T1000 (cell line): ENCODE data around the gene AFF1.
"Not testable (repeated sequence)": the region's sequence is repeated elsewhere in the genome, so short reads cannot be mapped to it uniquely, and the experiment has no call there.

ENCODE experiments used
- DNase-seq: peaks from one replicate; lab custom pipeline; 2025; ENCODE audit warnings: mixed read lengths; lab: John Stamatoyannopoulos, UW

Gene AFF1

DNA sequence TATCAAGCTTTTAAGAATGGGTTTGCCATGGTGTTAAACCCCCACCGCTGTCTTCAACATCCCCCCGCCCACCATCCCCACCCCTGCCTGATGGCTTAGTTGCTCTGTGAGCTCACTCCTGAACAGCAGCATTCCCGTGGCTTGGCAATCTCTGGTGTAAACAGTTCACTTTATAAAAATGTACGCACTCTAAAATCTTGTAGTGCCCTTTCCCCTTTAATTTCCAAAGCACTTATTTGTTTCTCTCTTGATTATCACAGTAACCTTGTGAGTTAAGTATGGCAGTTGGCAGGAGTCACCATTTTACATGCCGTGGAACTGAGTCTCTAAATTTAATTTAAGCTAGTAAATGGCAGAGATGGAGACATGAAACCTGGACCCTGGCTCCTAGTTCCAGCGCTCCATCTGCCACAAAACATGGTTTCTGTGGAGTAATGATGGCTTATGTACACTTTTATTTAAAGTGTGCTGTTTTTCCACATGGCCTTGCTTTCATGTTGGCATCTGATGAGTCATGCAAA, 123.1 kb downstream of the AFF1 start:
- DNase-seq = no peak

DNA sequence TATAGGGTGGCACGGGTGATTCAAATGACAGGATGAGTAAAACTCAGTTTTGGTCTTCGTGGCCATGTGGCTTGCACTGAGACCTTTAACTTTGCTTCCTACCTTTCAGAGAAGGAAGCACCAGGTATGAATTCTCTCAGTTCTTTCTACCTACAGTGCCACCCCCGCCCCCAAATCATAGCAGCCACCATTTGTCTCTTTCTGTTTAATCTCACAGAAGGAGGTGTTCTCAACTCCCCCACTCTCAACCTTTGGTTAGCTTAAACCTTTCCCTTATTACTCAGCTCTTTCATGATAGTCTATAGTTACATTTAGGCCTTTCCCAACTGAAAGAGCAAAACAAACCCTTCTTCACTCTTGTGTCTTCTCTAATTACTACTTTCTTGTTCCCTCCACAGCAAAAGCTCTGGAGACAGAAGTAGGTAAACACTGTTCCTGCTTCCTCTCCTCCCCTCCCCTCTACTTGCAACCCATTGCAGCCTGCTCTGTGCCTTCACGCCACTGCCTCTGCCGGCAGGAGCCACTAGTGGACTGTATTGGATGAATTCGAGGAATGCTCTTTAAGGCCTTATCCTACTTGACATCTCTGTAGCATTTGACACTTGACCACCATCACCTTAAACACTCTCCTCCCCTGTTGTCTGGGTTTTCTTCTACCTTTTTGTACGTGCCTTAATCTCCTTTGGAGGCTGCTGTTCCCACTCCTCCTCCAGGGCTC, 123.7 kb downstream of the AFF1 start:
- DNase-seq = no peak

DNA sequence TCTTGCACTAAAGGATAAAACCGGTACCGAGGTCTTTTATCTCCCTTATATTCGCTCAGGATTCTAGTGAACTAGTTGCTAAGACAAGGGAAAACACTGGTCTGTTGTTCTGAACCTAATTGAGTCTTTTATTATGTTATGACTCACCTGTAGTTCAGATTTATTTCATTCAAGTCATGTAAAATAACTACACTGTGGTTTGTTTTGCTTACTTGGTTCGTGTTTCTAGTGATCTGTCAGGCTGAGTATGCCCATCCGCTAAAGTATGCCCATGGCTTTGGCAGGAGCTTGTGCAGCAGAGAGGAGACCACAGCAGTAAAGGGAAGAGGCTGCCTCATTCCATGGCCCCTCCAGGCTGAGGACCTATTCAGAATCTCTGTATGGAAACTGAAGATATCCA, 126.1 kb downstream of the AFF1 start:
- DNase-seq = peak; percentile 57

DNA sequence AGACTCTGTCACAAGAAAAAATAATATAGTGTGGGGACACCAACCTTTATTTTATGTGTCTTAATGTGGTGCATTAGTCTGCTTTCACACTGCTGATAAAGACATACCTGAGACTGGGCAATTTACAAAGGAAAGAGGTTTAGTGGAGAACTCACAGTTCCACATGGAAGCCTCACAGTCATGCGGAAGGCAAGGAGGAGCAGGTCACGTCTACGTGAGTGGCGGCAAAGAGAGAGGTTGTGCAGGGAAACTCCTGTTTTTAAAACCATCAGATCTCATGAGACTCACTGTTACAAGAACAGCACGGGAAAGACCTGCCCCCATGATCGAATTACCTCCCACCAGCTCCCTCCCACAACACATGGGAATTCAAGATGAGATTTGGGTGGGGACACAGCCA, 130.2 kb downstream of the AFF1 start:
- DNase-seq = no peak

DNA sequence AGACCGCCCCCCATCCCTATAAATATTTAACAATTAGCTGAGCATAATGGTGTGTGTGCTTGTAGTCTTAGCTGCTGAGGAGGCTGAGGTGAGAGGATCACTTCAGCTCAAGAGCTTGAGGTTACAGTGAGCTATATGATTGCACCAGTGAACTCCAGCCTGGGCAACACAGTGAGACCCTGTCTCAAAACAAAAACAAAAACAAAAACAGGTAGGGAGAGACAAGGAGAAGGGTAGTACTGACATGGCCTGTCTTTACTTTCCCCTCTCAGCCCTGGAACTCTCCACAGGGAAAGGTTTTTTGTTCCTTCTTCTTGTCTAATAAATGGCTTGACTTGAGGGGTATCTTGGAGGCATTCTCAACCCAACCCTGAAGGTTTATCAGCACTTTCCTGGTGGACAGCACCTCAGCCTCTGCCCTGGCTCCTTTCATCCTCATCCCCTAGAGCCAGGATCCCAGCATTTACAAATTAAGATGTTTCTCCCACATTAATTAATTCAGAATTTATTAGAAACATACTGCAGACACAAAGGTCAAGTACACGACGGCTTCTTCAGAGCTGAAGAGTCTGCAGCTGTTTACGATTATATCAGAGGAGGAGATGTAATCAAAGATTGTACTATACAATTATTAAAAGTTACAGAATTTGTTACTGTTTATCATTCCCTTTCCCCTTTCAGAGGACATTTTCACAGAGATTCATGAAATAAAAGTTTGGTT, 131.8 kb downstream of the AFF1 start:
- no peak for DNase-seq

DNA sequence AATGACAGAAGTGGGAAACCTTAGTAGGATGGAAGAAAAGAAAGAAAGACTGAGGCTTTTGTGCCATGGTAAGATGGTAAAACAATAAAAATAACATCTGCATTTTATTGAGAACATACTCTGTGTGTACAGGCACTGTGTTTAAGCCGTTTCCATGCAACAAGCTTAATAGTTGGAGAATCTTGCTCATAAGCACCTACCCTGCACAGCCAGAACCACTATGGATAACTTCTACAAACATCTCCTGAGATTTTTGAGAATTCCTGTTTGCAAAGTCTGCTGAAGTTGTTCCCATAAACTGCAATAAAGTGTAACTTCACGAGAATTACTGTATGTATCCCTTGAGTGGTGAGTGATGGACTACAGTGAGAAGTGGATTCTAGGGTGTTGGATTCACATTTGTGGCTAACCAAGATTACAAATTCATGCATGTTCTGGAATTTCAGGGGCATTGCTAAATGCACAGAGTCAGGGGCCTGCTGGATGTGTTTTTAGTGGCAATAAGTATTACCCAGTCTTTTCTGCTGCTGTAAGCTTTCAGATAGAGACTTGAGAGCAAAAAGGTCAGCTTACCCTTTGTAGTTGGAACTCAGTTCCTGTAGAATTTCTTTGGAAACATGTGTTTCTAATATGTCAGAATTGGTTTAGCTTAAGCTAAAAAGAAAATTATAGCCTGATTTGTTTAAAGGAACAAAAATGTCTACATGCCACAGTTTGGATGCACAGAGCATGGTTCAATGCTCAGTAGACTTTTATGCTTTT, 132.5 kb downstream of the AFF1 start:
- no peak for DNase-seq

DNA sequence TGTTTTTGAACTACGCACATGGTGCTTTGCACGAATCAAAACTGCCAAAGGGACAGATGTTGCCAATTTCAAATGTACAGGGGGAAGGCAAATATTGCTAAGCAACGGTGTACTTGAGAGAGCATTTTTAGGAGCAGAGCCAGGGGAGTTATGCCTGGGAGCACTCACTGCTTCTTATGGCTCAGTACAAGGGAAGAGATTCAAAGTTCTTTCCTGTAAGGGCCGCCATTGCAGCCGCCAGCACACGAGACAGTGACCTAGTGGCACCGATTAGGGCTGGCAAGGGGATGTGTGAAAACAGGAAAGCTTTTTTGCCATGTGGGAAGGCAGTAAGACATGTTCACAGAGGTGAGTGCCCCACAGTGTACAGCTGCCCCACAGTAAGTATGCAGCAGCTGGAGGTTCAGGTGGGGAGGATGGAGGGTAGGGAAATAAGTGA, 133.8 kb downstream of the AFF1 start:
- DNase-seq = no peak

DNA sequence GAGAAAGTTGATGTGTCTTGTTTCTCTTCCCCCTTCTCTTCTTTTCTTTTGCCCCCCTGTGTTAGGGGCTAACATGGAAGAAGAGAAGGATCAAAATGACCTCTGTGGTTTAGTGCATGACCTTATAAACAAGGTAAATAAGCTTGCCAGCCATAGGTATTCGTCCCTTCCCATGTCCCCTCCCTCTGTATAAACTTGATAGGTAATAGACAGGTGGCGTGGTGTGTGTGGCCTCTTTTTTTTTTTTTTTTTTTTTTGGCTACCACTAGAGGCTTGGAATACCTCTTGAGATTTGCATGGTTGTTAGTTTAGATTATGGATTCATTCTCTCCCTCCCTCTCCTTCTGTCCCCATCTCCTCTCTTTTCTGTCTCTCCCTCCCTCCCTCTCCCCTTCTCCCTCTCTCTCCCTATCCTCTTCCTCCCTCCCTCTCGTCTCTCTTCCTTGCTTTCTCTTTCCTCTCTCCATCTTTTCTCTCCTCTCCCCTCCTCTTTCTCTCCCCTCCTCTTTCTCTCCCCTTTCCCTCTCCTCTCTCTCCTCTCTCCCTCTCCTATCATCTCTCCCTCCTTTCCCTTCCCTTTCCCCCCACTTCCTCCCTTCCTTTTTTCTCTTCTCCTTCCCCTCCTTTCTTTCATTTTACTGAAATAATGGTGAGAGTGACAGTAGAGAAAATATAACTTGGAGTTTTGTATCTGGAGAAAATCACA, 134.4 kb downstream of the AFF1 start:
- DNase-seq = no peak

DNA sequence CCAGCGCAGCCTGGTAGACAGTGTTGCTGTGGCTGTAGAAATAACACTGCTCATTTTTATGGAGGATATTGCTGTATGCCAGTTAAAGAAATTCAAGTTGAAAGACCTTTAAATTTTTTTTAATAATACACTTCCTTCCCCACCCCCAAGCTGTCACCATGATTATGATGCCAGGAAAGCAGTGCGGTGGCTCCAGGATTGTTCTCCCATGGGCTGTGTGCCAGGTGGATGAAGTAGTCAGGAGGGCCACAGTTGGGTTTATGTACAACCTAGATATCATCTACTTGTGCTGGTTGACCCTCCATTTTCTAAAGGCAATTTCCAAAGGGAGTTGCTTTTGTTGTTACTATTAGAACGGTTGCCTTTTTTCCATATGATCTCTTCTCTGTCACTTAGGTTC, 136.6 kb downstream of the AFF1 start:
- no peak for DNase-seq

DNA sequence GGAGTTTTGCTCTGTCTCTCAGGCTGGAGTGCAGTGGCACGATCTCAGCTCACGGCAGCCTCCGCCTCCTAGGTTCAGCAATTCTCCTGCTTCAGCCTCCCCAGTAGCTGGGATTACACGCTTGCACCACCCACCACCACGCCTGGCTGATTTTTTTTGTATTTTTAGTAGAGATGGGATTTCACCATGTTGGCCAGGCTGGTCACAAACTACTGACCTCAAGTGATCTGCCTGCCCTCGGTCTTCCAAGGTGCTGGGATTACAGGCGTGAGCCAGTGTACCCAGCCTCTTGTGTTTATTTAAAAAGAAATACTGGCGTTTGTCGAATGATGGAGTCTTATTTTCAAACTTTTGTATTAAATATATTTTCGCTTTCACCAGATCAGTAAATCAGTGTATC, 137.7 kb downstream of the AFF1 start:
- DNase-seq = not testable (repeated sequence)

DNA sequence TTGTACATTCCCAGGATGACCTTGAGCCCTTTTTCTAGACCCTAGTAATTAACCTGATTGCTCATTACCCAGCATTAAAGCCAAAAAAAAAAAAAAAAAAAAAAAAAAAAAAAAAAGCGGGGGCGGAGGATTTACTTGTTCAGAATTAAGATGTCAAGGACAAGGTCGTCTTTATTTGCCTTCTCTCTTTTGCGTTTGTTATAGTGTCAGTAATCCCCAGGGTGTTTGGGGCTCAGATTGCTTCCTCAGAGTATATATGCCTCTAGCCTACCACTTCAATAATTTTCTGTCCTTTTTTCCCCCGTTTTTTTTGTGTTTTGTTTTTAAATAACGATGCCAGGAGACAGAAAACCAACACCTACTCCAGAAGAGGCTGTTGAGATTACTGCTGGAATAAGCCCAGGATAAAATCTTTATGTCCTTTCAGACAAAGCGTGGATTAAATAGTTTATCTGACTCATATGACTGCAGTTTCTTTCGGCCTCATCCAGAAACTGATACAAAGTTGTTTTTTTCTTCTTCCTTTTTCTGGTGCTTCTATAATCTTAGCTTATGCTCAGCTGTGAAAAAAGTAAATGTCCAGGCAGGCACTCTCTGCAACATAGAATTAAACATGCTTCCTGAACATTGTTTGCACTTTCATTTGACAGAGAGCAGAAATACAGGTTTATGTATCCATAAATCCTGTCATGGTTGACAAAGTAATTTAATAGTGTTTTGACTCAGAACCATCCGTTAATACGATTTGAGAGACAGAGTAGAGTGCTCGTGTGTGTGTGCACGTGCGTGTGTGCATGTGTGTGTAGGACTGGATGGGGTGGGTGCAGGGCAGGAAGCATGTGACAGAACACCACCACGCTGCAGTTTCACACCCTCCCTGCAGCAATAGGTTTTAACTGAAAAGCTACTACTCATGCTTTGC, 138.6 kb downstream of the AFF1 start:
- no peak for DNase-seq

DNA sequence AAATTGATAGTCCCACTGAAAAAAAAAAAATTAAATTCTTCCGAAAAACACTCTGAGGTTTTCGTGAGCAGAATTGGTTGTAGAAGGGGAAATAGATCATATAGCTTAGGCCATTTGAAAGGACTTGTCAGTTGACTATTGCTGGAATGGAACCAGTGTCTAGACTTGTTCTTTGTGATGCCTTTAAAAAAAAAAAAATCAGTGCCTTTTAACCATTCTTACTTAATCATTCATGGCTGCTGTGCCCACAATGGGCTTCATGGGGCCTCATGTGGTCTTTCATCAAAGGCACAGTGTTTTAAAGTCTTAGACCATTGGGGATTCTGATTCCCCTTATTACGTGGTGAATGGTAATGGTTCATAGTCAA, 139.3 kb downstream of the AFF1 start:
- no peak for DNase-seq

DNA sequence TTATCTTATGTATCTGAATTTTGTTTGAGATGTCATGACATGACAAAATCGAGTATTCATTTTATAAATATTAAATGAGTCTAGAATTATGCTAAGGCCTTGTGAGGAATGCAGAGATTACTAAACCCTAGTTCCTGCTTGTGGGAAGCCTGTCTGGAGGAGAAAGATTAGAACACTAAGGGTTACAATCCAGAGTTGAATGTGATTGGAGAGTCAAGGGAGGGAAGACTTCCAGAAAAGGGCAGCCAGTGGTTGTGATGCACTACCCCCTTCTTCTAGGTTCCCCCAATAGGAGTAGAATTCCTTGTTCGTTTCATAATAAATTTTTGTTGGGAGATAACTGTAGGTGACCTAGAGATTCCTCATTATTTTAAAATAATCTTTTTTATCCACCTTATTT, 141.1 kb downstream of the AFF1 start:
- no peak for DNase-seq

DNA sequence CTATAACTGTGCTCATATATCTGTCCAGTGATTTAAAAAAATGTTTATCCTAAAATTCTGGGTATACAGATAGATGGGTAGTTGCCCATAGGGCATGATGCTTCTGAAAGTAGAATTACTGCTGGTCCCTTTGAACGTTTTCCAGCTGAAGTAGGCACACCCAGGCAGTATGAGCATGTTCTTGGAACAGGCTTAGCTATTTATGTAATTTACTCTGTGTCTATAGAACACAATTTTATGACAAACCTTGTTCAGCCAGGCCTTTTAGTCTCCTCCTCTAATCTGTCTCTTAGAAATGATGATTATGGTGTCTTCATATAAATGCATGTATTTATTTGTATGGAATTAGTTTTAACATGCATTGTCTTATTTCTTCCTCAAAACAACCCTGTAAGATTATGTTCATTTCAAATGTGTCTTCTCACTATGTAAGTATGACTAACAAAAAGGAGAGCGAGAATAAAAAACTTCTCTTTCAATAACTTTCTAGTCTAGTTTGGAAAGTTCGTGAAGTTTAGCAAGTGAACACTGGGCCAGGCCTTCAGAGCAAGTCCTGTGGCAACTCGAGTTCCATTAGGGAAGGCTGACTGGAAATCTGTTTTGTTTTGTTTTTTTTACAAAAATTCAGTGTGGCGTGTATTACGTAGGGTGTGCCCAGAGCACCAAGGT, 142.0 kb downstream of the AFF1 start:
- DNase-seq = no peak

DNA sequence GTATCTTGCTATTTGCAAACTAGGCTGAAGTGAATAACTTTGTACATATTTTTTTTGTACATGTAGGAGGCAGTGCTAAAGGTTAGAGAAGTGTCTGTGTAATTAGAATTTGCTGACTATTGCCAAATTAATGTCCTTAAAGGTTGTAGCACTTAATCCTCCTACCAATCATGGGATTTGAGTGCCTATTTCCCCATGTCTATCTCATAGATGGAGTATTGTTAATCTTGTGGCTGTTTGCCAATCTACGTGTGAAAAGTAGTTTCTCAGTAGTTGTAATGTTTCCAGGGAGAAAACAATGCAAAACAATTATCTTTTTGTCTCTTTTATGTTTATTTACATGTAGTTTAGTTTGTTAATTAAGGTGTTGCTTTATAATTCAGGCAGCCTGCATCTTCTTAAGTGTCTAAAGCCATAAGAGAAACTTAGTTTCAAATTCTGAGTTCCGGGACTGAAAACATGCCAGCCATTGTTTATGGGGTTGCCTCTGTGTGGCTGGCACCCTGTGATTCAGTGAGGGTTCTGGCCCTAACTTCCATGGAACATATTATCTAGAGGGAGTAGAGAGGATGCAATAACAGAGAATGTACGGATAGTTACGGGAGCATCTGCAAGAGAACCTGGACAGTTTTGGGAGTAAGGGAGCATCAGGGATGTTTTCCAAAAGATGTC, 143.2 kb downstream of the AFF1 start:
- DNase-seq = no peak

DNA sequence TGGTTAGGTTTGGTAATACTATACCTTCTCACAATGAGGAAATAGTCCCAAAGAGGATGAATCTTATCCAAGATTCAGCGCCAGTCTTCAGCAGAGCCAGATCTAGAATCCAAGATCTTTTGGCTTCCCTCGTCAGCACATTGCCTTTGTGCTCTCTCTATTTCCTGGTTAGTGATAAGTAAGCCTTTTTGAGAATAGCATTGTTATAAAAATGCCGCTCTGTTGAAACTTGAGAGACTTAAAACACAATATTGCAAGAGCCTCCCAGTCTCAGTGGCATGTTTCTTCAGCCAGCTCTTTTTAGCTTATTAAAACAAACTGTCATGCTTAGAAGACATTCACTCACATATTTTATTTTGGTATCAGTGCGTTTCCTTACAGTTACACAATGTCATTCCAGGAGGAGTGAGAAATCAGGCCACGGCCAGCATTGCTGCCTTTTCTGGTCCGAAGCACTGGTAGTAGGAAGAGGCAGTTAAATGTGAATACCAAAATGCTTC, 144.2 kb downstream of the AFF1 start:
- DNase-seq = no peak

DNA sequence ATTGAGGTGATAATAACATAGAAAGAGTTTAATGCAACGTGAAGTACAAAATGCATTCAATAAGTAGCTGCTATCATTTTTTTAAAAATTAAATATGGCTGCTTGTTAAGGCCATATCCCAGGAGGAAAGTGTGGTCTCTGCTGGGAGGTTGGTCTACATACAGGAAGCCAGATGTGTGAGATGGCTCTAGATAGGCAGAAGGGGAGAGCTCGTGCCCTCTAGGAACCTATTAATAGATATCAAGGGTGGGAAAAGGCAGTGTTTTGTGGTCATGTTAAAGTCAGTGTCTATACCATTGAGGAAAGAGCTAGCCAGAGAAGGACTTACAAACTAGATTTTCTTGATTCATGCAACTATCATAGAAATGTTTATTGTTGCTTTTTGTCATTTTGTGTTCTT, 145.2 kb downstream of the AFF1 start:
- DNase-seq = no peak

DNA sequence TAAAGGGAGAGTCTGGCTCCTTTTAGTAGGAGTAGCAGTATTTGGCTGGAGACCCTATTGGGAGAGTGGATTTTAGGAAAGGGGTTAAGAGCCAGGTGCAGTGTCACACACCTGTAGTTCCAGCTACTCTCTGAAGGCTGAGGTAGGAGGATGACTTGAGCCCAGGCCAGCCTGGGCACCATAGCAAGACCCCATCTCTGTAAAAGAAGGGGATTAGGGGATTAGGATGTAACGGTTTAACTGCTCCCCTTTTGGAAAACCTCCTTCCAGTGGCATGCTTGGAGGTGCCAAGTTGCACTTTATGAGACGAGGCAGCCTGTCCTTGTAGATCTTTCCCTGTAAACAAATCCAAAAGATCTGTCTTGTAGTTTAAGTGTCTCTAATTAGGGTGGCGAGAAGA, 145.7 kb downstream of the AFF1 start:
- no peak for DNase-seq

DNA sequence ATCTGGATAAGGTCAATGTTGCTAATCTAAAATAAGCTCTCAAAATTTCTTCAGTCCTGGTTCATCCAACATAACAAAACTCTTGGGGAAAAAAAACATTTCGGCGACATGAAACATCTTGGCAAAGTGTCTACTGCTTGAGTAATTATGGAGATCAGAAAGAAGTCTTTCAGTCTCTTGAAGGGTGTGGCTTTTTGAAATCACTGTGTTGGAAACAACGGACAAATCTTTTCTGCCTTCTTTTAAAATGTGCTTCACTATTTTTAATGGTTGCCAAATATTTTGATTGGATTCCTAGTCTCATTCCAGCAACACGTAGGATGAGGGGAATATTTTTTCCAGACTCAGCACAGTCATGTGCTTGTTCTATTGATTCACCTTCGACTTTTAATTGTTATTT, 147.0 kb downstream of the AFF1 start:
- no peak for DNase-seq

DNA sequence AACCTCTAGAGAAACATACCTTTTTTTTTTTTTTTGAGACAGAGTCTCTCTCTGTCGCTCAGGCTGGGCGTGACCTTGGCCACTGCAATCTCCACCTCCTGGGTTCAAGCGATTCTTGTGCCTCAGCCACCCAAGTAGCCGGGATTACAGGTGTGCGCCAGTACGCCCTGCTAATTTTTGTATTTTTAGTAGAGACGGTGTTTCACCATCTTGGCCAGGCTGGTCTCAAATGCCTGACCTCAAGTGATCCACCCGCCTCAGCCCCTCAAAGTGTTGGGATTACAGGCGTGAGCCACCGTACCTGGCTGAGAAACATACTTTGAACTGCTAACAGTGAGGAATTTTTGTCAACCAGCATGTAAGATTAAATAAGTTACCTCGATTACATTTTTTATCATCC, 150.9 kb downstream of the AFF1 start:
- not testable (repeated sequence) for DNase-seq
